Measurements from ENCODE around the gene HPDL. TPM values are rescaled to one million over a fixed set of nuclear protein-coding genes. Genes with fewer than 3 reads are reported as not detected.

The HPDL gene
- total RNA-seq, 2 donors from 2014 or later: 4.5 to 5.9 TPM

DNA sequence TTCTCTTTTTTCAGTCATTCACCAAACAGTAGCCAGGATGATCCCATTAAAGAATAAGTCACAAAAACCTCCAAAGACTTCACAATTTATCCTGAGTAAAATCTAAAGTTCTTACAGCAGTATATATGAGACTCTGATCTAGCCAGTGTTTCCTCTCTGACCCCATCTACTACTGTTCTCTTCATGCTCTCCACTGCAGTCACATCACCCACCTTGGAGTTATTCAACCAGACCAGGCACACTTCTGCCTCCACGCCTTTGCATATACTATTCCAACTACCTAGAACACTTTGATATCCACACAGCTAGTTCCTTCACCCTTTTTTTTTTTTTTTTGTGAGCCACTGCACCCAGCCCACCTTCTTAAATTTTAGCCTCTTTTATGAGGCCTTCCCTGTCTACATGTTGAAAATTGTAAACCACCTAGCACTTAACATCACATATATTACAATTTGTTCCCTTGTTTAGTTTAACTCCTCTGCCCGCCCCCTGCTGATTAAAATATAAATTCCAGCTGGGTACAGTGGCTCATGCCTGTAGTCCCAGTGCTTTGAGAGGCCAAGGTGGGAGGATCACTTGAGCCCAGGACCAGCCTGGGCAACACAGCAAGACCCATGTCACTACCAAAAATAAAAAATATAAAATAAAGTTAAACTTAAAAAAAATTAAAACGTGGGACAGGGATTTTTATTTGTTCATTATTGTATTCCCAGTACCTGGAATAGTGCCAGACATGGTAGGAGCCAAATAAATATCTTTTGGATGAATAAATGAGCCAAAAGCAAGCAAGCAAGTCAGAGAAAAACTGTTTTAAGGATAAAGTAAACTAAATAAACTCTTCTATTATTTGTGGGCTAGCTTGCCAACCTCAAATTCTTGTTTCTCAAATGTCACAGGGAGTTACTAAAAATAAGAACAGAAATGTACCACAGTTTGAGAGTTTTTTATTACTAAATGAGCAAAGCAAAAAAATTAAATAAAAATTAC, 48.7 kb downstream of the HPDL start:
- Mint-ChIP-seq H3K27ac (peak overlapping the region; percentile 30), H3K9me3 (no peaks in the 10 kb centered on the region), H3K4me1 (ENCODE audit: low read depth) (peaks cover 8% of the 10 kb centered on the region), H3K27me3 (ENCODE audit: low read depth) (no peaks in the 10 kb centered on the region), H3K4me3 (no peak overlapping the region), H3K36me3 (ENCODE audit: insufficient read depth in 2 of 2) (no peaks in the 10 kb centered on the region)
- ATAC-seq (replicated peaks in 1 of 2) (no peak), DNase-seq (no peak)

- Mint-ChIP-seq H3K9me3 (no peaks in the 10 kb centered on the region), H3K36me3 (ENCODE audit: insufficient read depth in 2 of 2) (no peaks in the 10 kb centered on the region), H3K27me3 (ENCODE audit: low read depth) (no peaks in the 10 kb centered on the region), H3K27ac (no peak overlapping the region), H3K4me1 (ENCODE audit: low read depth) (peaks cover 8% of the 10 kb centered on the region), H3K4me3 (no peak overlapping the region)
- no peak for DNase-seq
- ATAC-seq (replicated peaks in 1 of 2): no peak
These were observed 51.5 kb downstream of the HPDL start for GRCh38 chr1:45378184-45378583.

Other genes with a start within 250 kb of the HPDL start
- gene ZSWIM5, start 120.3 kb upstream of the HPDL start, total RNA-seq: 1 to 10 TPM; 1.1 to 2.1 TPM
- gene TOE1, start 13.3 kb downstream of the HPDL start, total RNA-seq: 10 to 100 TPM; 23.9 to 34.4 TPM
- gene MUTYH, start 13.5 kb downstream of the HPDL start, total RNA-seq: 10 to 100 TPM; 51.9 to 67.9 TPM
- gene TESK2, start 164.3 kb downstream of the HPDL start, total RNA-seq: 1 to 10 TPM; 5.9 to 8.8 TPM
- 10 to 100 TPM; 15.2 to 15.5 TPM for gene CCDC163, start 173.2 kb downstream of the HPDL start, total RNA-seq
- 1 to 10 TPM; 3.4 to 4.7 TPM for gene MMACHC, start 173.4 kb downstream of the HPDL start, total RNA-seq
- gene PRDX1, start 195.0 kb downstream of the HPDL start, total RNA-seq: 100 to 1,000 TPM; 128 to 146 TPM
- gene AKR1A1, start 223.9 kb downstream of the HPDL start, total RNA-seq: 100 to 1,000 TPM; 155 to 178 TPM